HEK293 (cell line): Measurements from ENCODE around the gene NHS.

Experiments used
- CTCF ChIA-PET: fragments of 350-600 bp; formaldehyde crosslinking; extraction: SDS; loops from one replicate; lab custom pipeline; 2021; ENCODE audit warnings: antibody characterized with exemption; lab: Yijun Ruan, JAX
- POLR2A ChIA-PET: fragments of 300-600 bp; formaldehyde crosslinking; extraction: SDS; loops from one replicate; lab custom pipeline; 2020; ENCODE audit warnings: antibody characterized with exemption, inconsistent platforms; lab: Yijun Ruan, JAX
- H3K27ac ChIP-seq: fragments of 200-500 bp; sonication (Bioruptor generic); 2 replicates; pipeline ENCODE4 v1.5.1; 2014; ENCODE audit warnings: low read depth, low read length, control low read depth, inconsistent platforms; ENCODE audit errors: extremely low read depth
- H3K36me3 ChIP-seq, 2 experiments: fragments of 200-500 bp in 1 of 2; sonication (Bioruptor generic) in 1 of 2; 1 replicate in 1 of 2; 2 replicates in 1 of 2; pipeline ENCODE4 v1.5.1; 2014 to 2017; ENCODE audit warnings: inconsistent platforms in 2 of 2, low read length in 2 of 2; ENCODE audit not compliant: control insufficient read depth in 2 of 2, insufficient read depth in 1 of 2
- H3K4me1 ChIP-seq: fragments of 200-500 bp; sonication (Bioruptor generic); 2 replicates; pipeline ENCODE4 v1.5.1; 2014; ENCODE audit warnings: mild to moderate bottlenecking, low read length, inconsistent platforms; ENCODE audit not compliant: control insufficient read depth, insufficient read depth
- H3K4me3 ChIP-seq: 2 replicates; pipeline ENCODE4 v1.5.1; 2011; ENCODE audit warnings: low read depth, mild to moderate bottlenecking, control low read depth, low read length, moderate library complexity
- H3K9me3 ChIP-seq: fragments of 200-500 bp; sonication (Bioruptor generic); 2 replicates; pipeline ENCODE4 v1.5.1; 2014; ENCODE audit warnings: low read depth, low read length, inconsistent platforms; ENCODE audit not compliant: control insufficient read depth, insufficient read depth
- EGR2 ChIP-seq: fragments of 450-650 bp; formaldehyde crosslinking; IDR thresholded peaks from 2 replicates; pipeline ENCODE4 v1.5.1; 2016; ENCODE audit warnings: low read depth, missing biosample characterization, missing genetic modification characterization
- ELK4 ChIP-seq: IDR thresholded peaks from 2 replicates; pipeline ENCODE4 v1.6.1; 2011; ENCODE audit warnings: mild to moderate bottlenecking, low read depth, low read length, borderline replicate concordance
- GLIS2 ChIP-seq: fragments of 450-650 bp; formaldehyde crosslinking; IDR thresholded peaks from 2 replicates; pipeline ENCODE4 v1.5.1; 2016; ENCODE audit warnings: missing biosample characterization, missing genetic modification characterization
- HOXA7 ChIP-seq: sonication (generic); formaldehyde crosslinking; IDR thresholded peaks from 2 replicates; pipeline ENCODE4 v1.8.1; 2022; ENCODE audit warnings: missing genetic modification reagents, borderline replicate concordance
- KLF7 ChIP-seq: fragments of 450-650 bp; formaldehyde crosslinking; IDR thresholded peaks from 2 replicates; pipeline ENCODE4 v1.5.1; 2016; ENCODE audit warnings: missing biosample characterization, missing genetic modification characterization, borderline replicate concordance
- PRDM6 ChIP-seq: fragments of 450-650 bp; formaldehyde crosslinking; IDR thresholded peaks from 2 replicates; pipeline ENCODE4 v1.5.1; 2017; ENCODE audit warnings: missing biosample characterization, missing genetic modification characterization
- TRIM28 ChIP-seq: IDR thresholded peaks from 2 replicates; pipeline ENCODE4 v1.6.1; 2011; ENCODE audit warnings: low read length, control low read depth, borderline replicate concordance
- ZBTB10 ChIP-seq: fragments of 450-650 bp; formaldehyde crosslinking; IDR thresholded peaks from 2 replicates; pipeline ENCODE4 v1.5.1; 2016; ENCODE audit warnings: missing biosample characterization, missing genetic modification characterization
- ZBTB17 ChIP-seq: fragments of 450-650 bp; formaldehyde crosslinking; IDR thresholded peaks from 2 replicates; pipeline ENCODE4 v1.5.1; 2016; ENCODE audit warnings: missing biosample characterization, missing genetic modification characterization
- ZNF121 ChIP-seq: fragments of 450-650 bp; formaldehyde crosslinking; IDR thresholded peaks from 2 replicates; pipeline ENCODE4 v1.5.1; 2016; ENCODE audit warnings: missing biosample characterization, missing genetic modification characterization
- ZNF148 ChIP-seq: fragments of 450-650 bp; formaldehyde crosslinking; IDR thresholded peaks from 2 replicates; pipeline ENCODE4 v1.5.0; 2017; ENCODE audit warnings: missing biosample characterization, missing genetic modification characterization, borderline replicate concordance
- ZNF157 ChIP-seq: fragments of 450-650 bp; formaldehyde crosslinking; IDR thresholded peaks from 2 replicates; pipeline ENCODE4 v1.5.1; 2016; ENCODE audit warnings: missing biosample characterization, missing genetic modification characterization
- ZNF24 ChIP-seq: fragments of 450-650 bp; formaldehyde crosslinking; IDR thresholded peaks from 2 replicates; pipeline ENCODE4 v1.5.1; 2016; ENCODE audit warnings: missing biosample characterization, missing genetic modification characterization
- ZNF248 ChIP-seq: fragments of 450-650 bp; formaldehyde crosslinking; IDR thresholded peaks from 2 replicates; pipeline ENCODE4 v1.5.1; 2017; ENCODE audit warnings: missing biosample characterization, missing genetic modification characterization
- ZNF311 ChIP-seq: fragments of 450-650 bp; formaldehyde crosslinking; IDR thresholded peaks from 2 replicates; pipeline ENCODE4 v1.5.1; 2017; ENCODE audit warnings: missing biosample characterization, missing genetic modification characterization, borderline replicate concordance
- ZNF529 ChIP-seq: fragments of 450-650 bp; formaldehyde crosslinking; IDR thresholded peaks from 2 replicates; pipeline ENCODE4 v1.5.1; 2017; ENCODE audit warnings: missing genetic modification characterization, missing biosample characterization; ENCODE audit not compliant: insufficient replicate concordance
- ZNF549 ChIP-seq: fragments of 450-650 bp; IDR thresholded peaks from 2 replicates; pipeline ENCODE4 v1.5.1; 2018; ENCODE audit warnings: missing biosample characterization, missing genetic modification characterization, mild to moderate bottlenecking, inconsistent platforms, moderate library complexity
- ZNF555 ChIP-seq: fragments of 450-650 bp; formaldehyde crosslinking; conservative IDR thresholded peaks from 2 replicates; pipeline ENCODE4 v1.5.1; 2017; ENCODE audit warnings: missing biosample characterization, mild to moderate bottlenecking, missing genetic modification characterization, inconsistent platforms
- ZNF658 ChIP-seq: fragments of 450-650 bp; formaldehyde crosslinking; IDR thresholded peaks from 2 replicates; pipeline ENCODE4; 2016; ENCODE audit warnings: missing biosample characterization, missing genetic modification characterization
- ZNF664 ChIP-seq: fragments of 450-650 bp; formaldehyde crosslinking; IDR thresholded peaks from 2 replicates; pipeline ENCODE4 v1.5.1; 2016; ENCODE audit warnings: missing biosample characterization, missing genetic modification characterization
- ZNF777 ChIP-seq: fragments of 450-650 bp; formaldehyde crosslinking; IDR thresholded peaks from 2 replicates; pipeline ENCODE4 v1.5.1; 2017; ENCODE audit warnings: missing biosample characterization, missing genetic modification characterization, borderline replicate concordance
- ZSCAN30 ChIP-seq: fragments of 450-650 bp; IDR thresholded peaks from 2 replicates; pipeline ENCODE4 v1.5.1; 2018; ENCODE audit warnings: missing biosample characterization, mild to moderate bottlenecking, missing genetic modification characterization, moderate library complexity
- ZSCAN4 ChIP-seq: fragments of 450-650 bp; formaldehyde crosslinking; IDR thresholded peaks from 2 replicates; pipeline ENCODE4 v1.5.1; 2017; ENCODE audit warnings: missing biosample characterization, missing genetic modification characterization

NHS gene

GRCh38 chrX:17642891-17643290, 267.9 kb downstream of the NHS start:
- Histone ChIP-seq H3K36me3 (no peaks in the 10 kb centered on the region), H3K4me3 (no peak overlapping the region), H3K4me1 (0 out of 2 replicates have a peak, but pooled peaks cover 5% of the 10 kb centered on the region), H3K9me3 (no peaks in the 10 kb centered on the region), H3K27ac (no peak overlapping the region)
- TF ChIP-seq ZNF157 (tag by site-specific recombination) = no peak
- no peak for TF ChIP-seq ZNF658 (tag by site-specific recombination)
- TF ChIP-seq ZBTB17 (tag by site-specific recombination) = no peak
- TF ChIP-seq GLIS2 (tag by site-specific recombination) = no peak
- TF ChIP-seq ZBTB10 (tag by site-specific recombination) = no peak
- no peak for TF ChIP-seq ZNF777 (tag by site-specific recombination)
- no peak for TF ChIP-seq ZNF248 (tag by site-specific recombination)
- no peak for TF ChIP-seq ZNF555
- TF ChIP-seq ZNF148 = no peak
- TF ChIP-seq ZNF664 = no peak
- no peak for TF ChIP-seq HOXA7 (CRISPR knock-in tag)
- TF ChIP-seq ELK4 = no peak
- ChIA-PET POLR2A (no interaction called here), CTCF (no interaction called here)

- POLR2A ChIA-PET = no interaction called here
- 0 out of 2 replicates have a peak, but pooled peaks cover 5% of the 10 kb centered on the region for H3K4me1 ChIP-seq
- no peak overlapping the region for H3K4me3 ChIP-seq
- no peak overlapping the region for H3K27ac ChIP-seq
- TF ChIP-seq ZNF529 (tag by site-specific recombination) (no peak), PRDM6 (tag by site-specific recombination) (peak; percentile 17; the same call in 1 of the 2 replicates), ZNF24 (tag by site-specific recombination) (no peak), KLF7 (no peak), ZSCAN30 (tag by site-specific recombination) (no peak), EGR2 (tag by site-specific recombination) (no peak), ZNF549 (no peak), ZNF121 (tag by site-specific recombination) (no peak), ZNF311 (tag by site-specific recombination) (no peak), TRIM28 (0 out of 2 replicates have a peak, but pooled peaks have one; percentile 35), ZSCAN4 (no peak)
- TF ChIP-seq, all 188 proteins: peak for 2
- Histone ChIP-seq H3K36me3 (no peaks in the 10 kb centered on the region), H3K9me3 (no peaks in the 10 kb centered on the region)
- CTCF ChIA-PET = no interaction called here
Observed at GRCh38 chrX:17643528-17643927, 268.5 kb downstream of the NHS start.
